HepG2 (cell line): ENCODE measurements around the gene UBXN1. TPM values are rescaled to one million over a fixed set of nuclear protein-coding genes. Genes with fewer than 3 reads are reported as not detected.

Experiments
- ATAC-seq: fragments of 200-7000 bp; cut with Tn5 transposase; 3 replicates; pipeline ENCODE4 v1.9.1; 2020; ENCODE audit warnings: mild to moderate bottlenecking, moderate library complexity
- BruUV-seq: library from RNA; stranded (reverse); fragments of 400-500 nt; replicated peaks from 2 replicates; lab custom pipeline; 2021; lab: Mats Ljungman, UMichigan
- CTCF ChIA-PET: fragments of 300-600 bp; formaldehyde crosslinking; extraction: SDS; loops from one replicate; lab custom pipeline; 2021; ENCODE audit warnings: low total read pairs, inconsistent platforms, low intra/inter-chr PET ratio; lab: Yijun Ruan, JAX
- POLR2A ChIA-PET: fragments of 350-600 bp; sonication (Branson Sonifier 250); formaldehyde crosslinking; loops from one replicate; lab custom pipeline; 2020; ENCODE audit warnings: antibody characterized with exemption, inconsistent platforms; lab: Yijun Ruan, JAX
- DNase-seq: peaks from one replicate; pipeline ENCODE4 v3.0.0-alpha.2; 2015; ENCODE audit warnings: low spot score
- FAIRE-seq: peaks from 3 replicates; lab custom pipeline; 2011; peaks lifted over from hg19 to GRCh38; lab: Jason Lieb, UNC
- H2AFZ ChIP-seq: one replicate; pipeline ENCODE4 v1.6.1; 2011; ENCODE audit warnings: low read length, inconsistent platforms
- H3K27ac ChIP-seq: fragments of 300-600 bp; 3 replicates; pipeline ENCODE4 v1.8.0; 2011; ENCODE audit warnings: mixed run types, mild to moderate bottlenecking, mixed read lengths, low read length, inconsistent platforms; ENCODE audit not compliant: insufficient read depth; ENCODE audit errors: extremely low read length
- H3K27me3 ChIP-seq, 2 experiments: fragments of 200-600 bp in 1 of 2; 2 replicates in 1 of 2; 3 replicates in 1 of 2; pipeline versions ENCODE4 v1.6.0 to v1.8.0; 2011; ENCODE audit warnings: low read length in 2 of 2, mild to moderate bottlenecking in 2 of 2, moderate library complexity in 2 of 2, inconsistent platforms in 1 of 2; ENCODE audit not compliant: insufficient read depth in 2 of 2, control insufficient read depth in 1 of 2
- H3K36me3 ChIP-seq, 2 experiments: fragments of 200-600 bp in 1 of 2; replicated peaks in 1 of 2; 2 replicates in 1 of 2; 3 replicates in 1 of 2; pipeline versions ENCODE4 v1.5.1 to v1.8.0; 2011; ENCODE audit warnings: low read length in 2 of 2, inconsistent platforms in 1 of 2; ENCODE audit not compliant: insufficient read depth in 2 of 2, control insufficient read depth in 1 of 2
- H3K4me1 ChIP-seq: 2 replicates; pipeline ENCODE4 v1.5.1; 2012; ENCODE audit warnings: low read length, inconsistent platforms; ENCODE audit not compliant: insufficient read depth
- H3K4me2 ChIP-seq: 2 replicates; pipeline ENCODE4 v1.6.0; 2011; ENCODE audit warnings: low read depth, low read length, inconsistent platforms
- H3K4me3 ChIP-seq, 3 experiments: fragments of 200-600 bp in 1 of 3; sonication (generic), shearing (Covaris generic) in 1 of 3; replicated peaks in 1 of 3; 2 replicates each; pipeline ENCODE4 v1.5.1; 2011 to 2016; ENCODE audit warnings: low read length in 3 of 3, inconsistent platforms in 2 of 3, low read depth in 2 of 3, mild to moderate bottlenecking in 2 of 3, control low read depth in 1 of 3, mixed read lengths in 1 of 3; ENCODE audit not compliant: insufficient read depth in 1 of 3
- H3K79me2 ChIP-seq: one replicate; pipeline ENCODE4 v1.6.1; 2011; ENCODE audit warnings: low read length, inconsistent platforms; ENCODE audit not compliant: insufficient read depth
- H3K9ac ChIP-seq: 2 replicates; pipeline ENCODE4 v1.6.0; 2011; ENCODE audit warnings: mild to moderate bottlenecking, low read depth, low read length, inconsistent platforms; ENCODE audit not compliant: insufficient read depth
- H3K9me3 ChIP-seq: 2 replicates; pipeline ENCODE4 v1.5.1; 2012; ENCODE audit warnings: mild to moderate bottlenecking, low read length
- H4K20me1 ChIP-seq: 2 replicates; pipeline ENCODE4 v1.6.0; 2011; ENCODE audit warnings: inconsistent platforms, mild to moderate bottlenecking, low read length, moderate library complexity; ENCODE audit not compliant: insufficient read depth
- HDAC1 ChIP-seq: sonication (generic); formaldehyde crosslinking; IDR thresholded peaks from 2 replicates; pipeline ENCODE4 v1.5.1; 2020; ENCODE audit warnings: mild to moderate bottlenecking, missing genetic modification reagents
- HMGA1 ChIP-seq: sonication (generic); formaldehyde crosslinking; conservative IDR thresholded peaks from 2 replicates; pipeline ENCODE4 v1.4.0; 2020; ENCODE audit warnings: missing genetic modification reagents
- HNF4A ChIP-seq: sonication (generic); formaldehyde crosslinking; IDR thresholded peaks from 2 replicates; pipeline ENCODE4 v1.4.0; 2020; ENCODE audit warnings: missing genetic modification reagents
- SIN3B ChIP-seq: fragments of 150-350 bp; IDR thresholded peaks from 2 replicates; pipeline ENCODE4 v1.6.1; 2014; ENCODE audit warnings: low read length
- ZBTB3 ChIP-seq: sonication (generic); formaldehyde crosslinking; IDR thresholded peaks from 2 replicates; pipeline ENCODE4 v1.4.0; 2020; ENCODE audit warnings: low read depth, mild to moderate bottlenecking, moderate library complexity, missing genetic modification reagents, borderline replicate concordance
- ZFP1 ChIP-seq: IDR thresholded peaks from 2 replicates; pipeline ENCODE4 v1.6.1; 2016
- ZKSCAN8 ChIP-seq: IDR thresholded peaks from 2 replicates; pipeline ENCODE4 v1.6.1; 2016; ENCODE audit warnings: borderline replicate concordance, missing genetic modification reagents, missing compliant biosample characterization
- ZNF136 ChIP-seq: sonication (generic); formaldehyde crosslinking; IDR thresholded peaks from 2 replicates; pipeline ENCODE4 v1.8.1; 2022; ENCODE audit warnings: low read depth, mild to moderate bottlenecking, moderate library complexity, missing genetic modification reagents
- ZNF33B ChIP-seq: sonication (generic); formaldehyde crosslinking; IDR thresholded peaks from 2 replicates; pipeline ENCODE4 v1.5.1; 2020; ENCODE audit warnings: mild to moderate bottlenecking, missing genetic modification reagents
- ZNF660 ChIP-seq: sonication (generic); formaldehyde crosslinking; IDR thresholded peaks from 2 replicates; pipeline ENCODE4 v1.5.1; 2020; ENCODE audit warnings: mild to moderate bottlenecking, low read depth, missing genetic modification reagents, borderline replicate concordance
- ZNF777 ChIP-seq: sonication (generic); formaldehyde crosslinking; IDR thresholded peaks from 2 replicates; pipeline ENCODE4 v1.4.0; 2020; ENCODE audit warnings: missing genetic modification reagents
- ZNF841 ChIP-seq: sonication (generic); formaldehyde crosslinking; IDR thresholded peaks from 2 replicates; pipeline ENCODE4 v1.8.1; 2023; ENCODE audit warnings: missing genetic modification reagents, borderline replicate concordance
- WGBS: methylation state at CpG from one replicate; pipeline ENCODE4 v1.1.6; 2017; ENCODE audit warnings: low lambda C conversion rate; 5-methylcytosine and 5-hydroxymethylcytosine counted together
- in situ Hi-C: cut with HindIII; loops from 2 replicates; pipeline ENCODE4 v1.10.0; 2017; ENCODE audit warnings: low pct_unique_long_range_greater_than_20kb; ENCODE audit not compliant: extremely low pct_ligation_motif_present
- intact Hi-C: fragments of 100-400 bp; cut with micrococcal nuclease; formaldehyde crosslinking; loops from one replicate; pipeline ENCODE4 v1.10.0; 2022; ENCODE audit not compliant: unreplicated experiment
- polyA plus RNA-seq, 8 experiments: library from polyadenylated mRNA; depleted of rRNA in 3 of 8; stranded (reverse) in 7 of 8; unstranded in 1 of 8; fragments of >200 nt; fragmentation: Illumina TruSeq in 4 of 8; extraction: Trizol in 4 of 8; gene quantifications; 2 replicates each; pipeline versions ENCODE4 v1.2.1 to v1.2.3, GENCODE V29; 2011 to 2016; ENCODE audit warnings: low read depth in 4 of 8, missing spikeins in 1 of 8, mixed read lengths in 1 of 8; ENCODE audit not compliant: insufficient read depth in 1 of 8
- total RNA-seq, 5 experiments: library from RNA; depleted of rRNA; stranded (reverse); fragments of >200 nt; fragmentation: Illumina TruSeq; extraction: Trizol; gene quantifications; 2 replicates each; pipeline ENCODE4 v1.2.3, GENCODE V29; 2016; ENCODE audit warnings: low read depth in 1 of 5
- TF ChIP-seq, protein P1 (sequence below): sonication (generic); formaldehyde crosslinking; IDR thresholded peaks from 2 replicates; pipeline ENCODE4 v1.9.0; 2021; ENCODE audit warnings: missing genetic modification reagents, borderline replicate concordance
- TF ChIP-seq, protein P2 (sequence below): sonication (generic); formaldehyde crosslinking; conservative IDR thresholded peaks from 2 replicates; pipeline ENCODE4 v1.5.0; 2020; ENCODE audit warnings: missing genetic modification reagents
- TF ChIP-seq, protein P3 (sequence below): sonication (generic); formaldehyde crosslinking; IDR thresholded peaks from 2 replicates; pipeline ENCODE4 v1.5.0; 2020; ENCODE audit warnings: missing genetic modification reagents, mild to moderate bottlenecking, borderline replicate concordance
- TF ChIP-seq, protein P4 (sequence below): sonication (generic); formaldehyde crosslinking; IDR thresholded peaks from 2 replicates; pipeline ENCODE4; 2020; ENCODE audit warnings: missing genetic modification reagents, mild to moderate bottlenecking, borderline replicate concordance

The UBXN1 gene
- total and polyA plus RNA-seq, 2 of the 13 experiments (the other 11 are each of a cell fraction or from before 2014, with no cell fraction given), result 47.5 to 52.4 TPM

DNA sequence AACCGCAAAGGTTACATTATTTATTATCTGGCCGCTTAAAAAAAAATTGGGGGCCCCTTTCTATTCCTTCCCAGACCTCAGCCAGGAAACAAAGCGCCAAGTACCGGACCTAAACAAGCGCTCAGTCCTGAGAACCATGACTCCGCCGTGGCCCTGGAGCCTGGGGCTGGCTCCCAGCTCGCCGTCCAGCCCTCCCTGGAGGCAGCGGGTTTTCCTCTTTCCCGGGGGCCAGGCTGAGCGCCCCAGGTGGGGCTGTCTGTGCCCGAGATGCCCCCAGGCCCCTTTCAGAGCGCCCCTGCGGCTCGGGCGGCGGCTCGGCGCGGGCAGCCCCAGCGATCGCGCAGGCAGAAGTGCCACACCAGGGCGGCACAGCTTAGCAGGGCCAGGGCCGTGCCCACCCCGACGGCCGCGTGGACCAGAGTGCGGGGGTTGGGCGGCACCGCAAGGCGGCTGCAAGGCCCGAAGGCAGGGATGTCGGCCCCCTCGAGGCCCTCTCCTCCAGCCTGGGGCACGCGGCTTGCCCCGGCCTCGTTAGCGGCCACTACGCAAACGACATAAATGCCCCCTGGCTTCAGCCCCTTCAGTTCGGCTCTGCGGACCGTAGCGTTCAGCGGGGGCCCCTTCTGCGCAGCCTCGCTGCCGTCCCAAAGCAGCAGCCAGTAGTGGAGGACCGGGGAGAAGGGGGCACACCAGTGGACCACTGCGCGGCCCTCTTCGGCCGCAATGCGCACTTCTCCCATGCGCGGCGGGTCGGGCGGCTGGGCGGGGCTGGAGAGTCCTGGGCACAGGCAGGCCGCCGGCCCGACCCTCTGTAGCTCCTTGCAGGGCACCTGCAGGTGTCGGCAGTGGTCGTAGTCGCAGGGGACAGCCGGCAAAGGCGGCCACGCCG lies 8.9 kb upstream of the UBXN1 start:
- Histone ChIP-seq H3K4me2 (no peak overlapping the region), H3K79me2 (no peaks in the 10 kb centered on the region), H3K4me1 (no peaks in the 10 kb centered on the region), H3K36me3 (peaks cover 15 to 26% of the 10 kb centered on the region in 2 experiments), H3K9me3 (no peaks in the 10 kb centered on the region), H3K9ac (no peak overlapping the region), H4K20me1 (no peaks in the 10 kb centered on the region), H3K27ac (no peak overlapping the region), H3K27me3 (no peaks in the 10 kb centered on the region), H2AFZ (no peak overlapping the region), H3K4me3 (no peak overlapping the region)
- ChIA-PET POLR2A (no interaction called here), CTCF (no interaction called here)
- FAIRE-seq (no peak), DNase-seq (no peak), ATAC-seq (peak; percentile 13; the same call in 2 of the 3 replicates)
- no peak for TF ChIP-seq HDAC1 (CRISPR knock-in tag)
- TF ChIP-seq ZNF777 (CRISPR knock-in tag), result no peak
- TF ChIP-seq, protein P1, sequence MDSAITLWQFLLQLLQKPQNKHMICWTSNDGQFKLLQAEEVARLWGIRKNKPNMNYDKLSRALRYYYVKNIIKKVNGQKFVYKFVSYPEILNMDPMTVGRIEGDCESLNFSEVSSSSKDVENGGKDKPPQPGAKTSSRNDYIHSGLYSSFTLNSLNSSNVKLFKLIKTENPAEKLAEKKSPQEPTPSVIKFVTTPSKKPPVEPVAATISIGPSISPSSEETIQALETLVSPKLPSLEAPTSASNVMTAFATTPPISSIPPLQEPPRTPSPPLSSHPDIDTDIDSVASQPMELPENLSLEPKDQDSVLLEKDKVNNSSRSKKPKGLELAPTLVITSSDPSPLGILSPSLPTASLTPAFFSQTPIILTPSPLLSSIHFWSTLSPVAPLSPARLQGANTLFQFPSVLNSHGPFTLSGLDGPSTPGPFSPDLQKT (CRISPR knock-in tag), result no peak
- TF ChIP-seq, protein P2, sequence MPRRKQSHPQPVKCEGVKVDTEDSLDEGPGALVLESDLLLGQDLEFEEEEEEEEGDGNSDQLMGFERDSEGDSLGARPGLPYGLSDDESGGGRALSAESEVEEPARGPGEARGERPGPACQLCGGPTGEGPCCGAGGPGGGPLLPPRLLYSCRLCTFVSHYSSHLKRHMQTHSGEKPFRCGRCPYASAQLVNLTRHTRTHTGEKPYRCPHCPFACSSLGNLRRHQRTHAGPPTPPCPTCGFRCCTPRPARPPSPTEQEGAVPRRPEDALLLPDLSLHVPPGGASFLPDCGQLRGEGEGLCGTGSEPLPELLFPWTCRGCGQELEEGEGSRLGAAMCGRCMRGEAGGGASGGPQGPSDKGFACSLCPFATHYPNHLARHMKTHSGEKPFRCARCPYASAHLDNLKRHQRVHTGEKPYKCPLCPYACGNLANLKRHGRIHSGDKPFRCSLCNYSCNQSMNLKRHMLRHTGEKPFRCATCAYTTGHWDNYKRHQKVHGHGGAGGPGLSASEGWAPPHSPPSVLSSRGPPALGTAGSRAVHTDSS (CRISPR knock-in tag), result no peak
- TF ChIP-seq ZNF841 (CRISPR knock-in tag), result no peak
- no peak for TF ChIP-seq ZNF660 (CRISPR knock-in tag)
- no peak for TF ChIP-seq ZFP1 (CRISPR knock-in tag)
- TF ChIP-seq HNF4A (CRISPR knock-in tag), result no peak
- TF ChIP-seq, protein P3, sequence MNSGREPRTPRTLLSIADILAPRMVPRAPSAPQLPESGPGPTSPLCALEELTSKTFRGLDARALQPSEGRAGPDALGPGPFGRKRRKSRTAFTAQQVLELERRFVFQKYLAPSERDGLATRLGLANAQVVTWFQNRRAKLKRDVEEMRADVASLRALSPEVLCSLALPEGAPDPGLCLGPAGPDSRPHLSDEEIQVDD (CRISPR knock-in tag), result no peak
- TF ChIP-seq, protein P4, sequence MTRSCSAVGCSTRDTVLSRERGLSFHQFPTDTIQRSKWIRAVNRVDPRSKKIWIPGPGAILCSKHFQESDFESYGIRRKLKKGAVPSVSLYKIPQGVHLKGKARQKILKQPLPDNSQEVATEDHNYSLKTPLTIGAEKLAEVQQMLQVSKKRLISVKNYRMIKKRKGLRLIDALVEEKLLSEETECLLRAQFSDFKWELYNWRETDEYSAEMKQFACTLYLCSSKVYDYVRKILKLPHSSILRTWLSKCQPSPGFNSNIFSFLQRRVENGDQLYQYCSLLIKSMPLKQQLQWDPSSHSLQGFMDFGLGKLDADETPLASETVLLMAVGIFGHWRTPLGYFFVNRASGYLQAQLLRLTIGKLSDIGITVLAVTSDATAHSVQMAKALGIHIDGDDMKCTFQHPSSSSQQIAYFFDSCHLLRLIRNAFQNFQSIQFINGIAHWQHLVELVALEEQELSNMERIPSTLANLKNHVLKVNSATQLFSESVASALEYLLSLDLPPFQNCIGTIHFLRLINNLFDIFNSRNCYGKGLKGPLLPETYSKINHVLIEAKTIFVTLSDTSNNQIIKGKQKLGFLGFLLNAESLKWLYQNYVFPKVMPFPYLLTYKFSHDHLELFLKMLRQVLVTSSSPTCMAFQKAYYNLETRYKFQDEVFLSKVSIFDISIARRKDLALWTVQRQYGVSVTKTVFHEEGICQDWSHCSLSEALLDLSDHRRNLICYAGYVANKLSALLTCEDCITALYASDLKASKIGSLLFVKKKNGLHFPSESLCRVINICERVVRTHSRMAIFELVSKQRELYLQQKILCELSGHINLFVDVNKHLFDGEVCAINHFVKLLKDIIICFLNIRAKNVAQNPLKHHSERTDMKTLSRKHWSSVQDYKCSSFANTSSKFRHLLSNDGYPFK (CRISPR knock-in tag), result no peak
- TF ChIP-seq ZKSCAN8 (CRISPR knock-in tag), result no peak
- no peak for TF ChIP-seq ZBTB3 (CRISPR knock-in tag)
- no peak for TF ChIP-seq HMGA1 (CRISPR knock-in tag)
- TF ChIP-seq ZNF136, result no peak
- TF ChIP-seq ZNF33B (CRISPR knock-in tag), result no peak
- no peak for TF ChIP-seq SIN3B
- no TSS peak for BruUV-seq
- intact Hi-C loops (no loop called here), in situ Hi-C loops (no loop called here)
- WGBS, result 97% methylated on average over 29 of the region's 74 CpGs
